H1 (cell line): ENCODE results near the gene AP4B1. TPM values are rescaled to one million over a fixed set of nuclear protein-coding genes. Genes with fewer than 3 reads are reported as not detected.

Experiments used
- CTCF ChIA-PET: fragments of 300-600 bp; sonication (Branson Sonifier 250); formaldehyde crosslinking; loops from one replicate; lab custom pipeline; 2021; ENCODE audit not compliant: partially characterized antibody; lab: Charles Lee
- POLR2A ChIA-PET: fragments of 300-600 bp; sonication (Branson Sonifier 250); formaldehyde crosslinking; loops from one replicate; lab custom pipeline; 2021; ENCODE audit warnings: inconsistent platforms; ENCODE audit not compliant: partially characterized antibody; lab: Charles Lee
- DNase-seq, 2 experiments: peaks; one replicate each; pipeline versions ENCODE4 v3.0.0 to v3.0.0-alpha.2; 2010 to 2022; ENCODE audit warnings: low spot score in 2 of 2, low read depth in 1 of 2, mixed read lengths in 1 of 2
- FAIRE-seq: peaks from 2 replicates; lab custom pipeline; 2011; peaks lifted over from hg19 to GRCh38; lab: Jason Lieb, UNC
- H2AFZ ChIP-seq: 2 replicates; pipeline ENCODE4 v1.8.1; 2012; ENCODE audit warnings: low read length, inconsistent platforms
- H2AK5ac ChIP-seq: 2 replicates; pipeline ENCODE4 v1.6.1; 2013; ENCODE audit warnings: low read depth, low read length
- H2BK120ac ChIP-seq: replicated peaks from 2 replicates; pipeline ENCODE3; 2013; ENCODE audit warnings: low read depth, low read length, inconsistent platforms
- H2BK12ac ChIP-seq: 2 replicates; pipeline ENCODE4 v1.6.1; 2013; ENCODE audit warnings: low read depth, low read length
- H2BK15ac ChIP-seq: 2 replicates; pipeline ENCODE4 v1.6.1; 2013; ENCODE audit warnings: low read length
- H2BK20ac ChIP-seq: 2 replicates; pipeline ENCODE4 v1.6.1; 2013; ENCODE audit warnings: low read length
- H2BK5ac ChIP-seq: 2 replicates; pipeline ENCODE4 v1.6.1; 2013; ENCODE audit warnings: low read depth, low read length
- H3K14ac ChIP-seq: 2 replicates; pipeline ENCODE4 v1.6.1; 2013; ENCODE audit warnings: inconsistent platforms; ENCODE audit not compliant: insufficient read length
- H3K18ac ChIP-seq: 2 replicates; pipeline ENCODE4 v1.6.1; 2013; ENCODE audit warnings: low read length; ENCODE audit errors: extremely low read depth
- H3K23ac ChIP-seq: 2 replicates; pipeline ENCODE4 v1.6.1; 2013; ENCODE audit warnings: inconsistent platforms; ENCODE audit not compliant: insufficient read length
- H3K23me2 ChIP-seq: 2 replicates; pipeline ENCODE4 v1.6.1; 2013; ENCODE audit warnings: low read depth, low read length
- H3K27ac ChIP-seq: 2 replicates; pipeline ENCODE4 v1.6.1; 2011; ENCODE audit warnings: low read depth, low read length, inconsistent platforms
- H3K27me3 ChIP-seq, 4 experiments: replicated peaks in 1 of 4; 1 replicate in 1 of 4; 2 replicates in 3 of 4; pipeline versions ENCODE4 v1.6.1 to v1.8.1; 2011 to 2013; ENCODE audit warnings: low read length in 3 of 4, mild to moderate bottlenecking in 3 of 4, inconsistent platforms in 2 of 4, mixed read lengths in 2 of 4, moderate library complexity in 1 of 4; ENCODE audit not compliant: control insufficient read depth in 3 of 4, insufficient read depth in 3 of 4; ENCODE audit errors: extremely low read depth in 1 of 4
- H3K36me3 ChIP-seq, 4 experiments: 2 replicates each; pipeline versions ENCODE4 v1.6.1 to v1.8.1; 2011 to 2013; ENCODE audit warnings: mild to moderate bottlenecking in 4 of 4, low read length in 3 of 4, moderate library complexity in 2 of 4, control low read depth in 1 of 4, inconsistent platforms in 1 of 4; ENCODE audit not compliant: insufficient read depth in 4 of 4, control insufficient read depth in 2 of 4
- H3K4ac ChIP-seq: replicated peaks from 2 replicates; pipeline ENCODE3; 2013; ENCODE audit warnings: low read length, low read depth, mixed read lengths, inconsistent platforms; ENCODE audit not compliant: insufficient read length
- H3K4me1 ChIP-seq, 4 experiments: replicated peaks in 1 of 4; 1 replicate in 1 of 4; 2 replicates in 3 of 4; pipeline versions ENCODE4 v1.6.1 to v1.8.1; 2011 to 2013; ENCODE audit warnings: low read length in 3 of 4, inconsistent platforms in 2 of 4, mixed read lengths in 1 of 4; ENCODE audit not compliant: insufficient read depth in 4 of 4, control insufficient read depth in 3 of 4
- H3K4me2 ChIP-seq, 2 experiments: 2 replicates each; pipeline versions ENCODE4 v1.6.1 to v1.8.1; 2011 to 2013; ENCODE audit warnings: low read depth in 2 of 2, low read length in 2 of 2, control low read depth in 1 of 2, inconsistent platforms in 1 of 2, mild to moderate bottlenecking in 1 of 2; ENCODE audit not compliant: insufficient read depth in 1 of 2
- H3K4me3 ChIP-seq, 4 experiments: fragments of 200-600, 300-600 bp in 1 of 4; sonication (generic), shearing (Covaris generic), sonication (Bioruptor Twin) in 1 of 4; 2 replicates each; pipeline versions ENCODE4 v1.5.1 to v1.8.1; 2011 to 2016; ENCODE audit warnings: low read length in 4 of 4, low read depth in 3 of 4, control low read depth in 2 of 4, inconsistent platforms in 2 of 4, mild to moderate bottlenecking in 2 of 4, mixed read lengths in 1 of 4, moderate library complexity in 1 of 4; ENCODE audit not compliant: insufficient read depth in 2 of 4; ENCODE audit errors: extremely low read depth in 1 of 4
- H3K56ac ChIP-seq: replicated peaks from 2 replicates; pipeline ENCODE3; 2013; ENCODE audit warnings: low read depth, mild to moderate bottlenecking, mixed read lengths, low read length, inconsistent platforms; ENCODE audit not compliant: insufficient read length
- H3K79me1 ChIP-seq: 2 replicates; pipeline ENCODE4 v1.6.1; 2013; ENCODE audit warnings: low read depth, low read length, control low read depth
- H3K79me2 ChIP-seq, 2 experiments: 2 replicates each; pipeline versions ENCODE4 v1.6.1 to v1.8.1; 2012 to 2013; ENCODE audit warnings: low read length in 2 of 2, mild to moderate bottlenecking in 2 of 2, inconsistent platforms in 1 of 2; ENCODE audit not compliant: insufficient read depth in 2 of 2, control insufficient read depth in 1 of 2
- H3K9ac ChIP-seq, 4 experiments: replicated peaks in 1 of 4; 1 replicate in 1 of 4; 2 replicates in 3 of 4; pipeline versions ENCODE4 v1.6.1 to v1.8.1; 2011 to 2013; ENCODE audit warnings: low read depth in 3 of 4, low read length in 3 of 4, control low read depth in 2 of 4, mild to moderate bottlenecking in 2 of 4, moderate library complexity in 2 of 4, inconsistent platforms in 1 of 4; ENCODE audit errors: extremely low read depth in 1 of 4
- H3K9me3 ChIP-seq, 2 experiments: 2 replicates each; pipeline versions ENCODE4 v1.6.1 to v1.8.1; 2012 to 2013; ENCODE audit warnings: mild to moderate bottlenecking in 2 of 2, moderate library complexity in 2 of 2, control low read depth in 1 of 2, inconsistent platforms in 1 of 2, low read depth in 1 of 2, low read length in 1 of 2, mixed read lengths in 1 of 2; ENCODE audit not compliant: insufficient read depth in 2 of 2
- H4K20me1 ChIP-seq, 2 experiments: replicated peaks in 1 of 2; 2 replicates each; pipeline versions ENCODE3 to v1.8.1; 2011 to 2013; ENCODE audit warnings: inconsistent platforms in 2 of 2, low read length in 2 of 2, mild to moderate bottlenecking in 1 of 2; ENCODE audit not compliant: insufficient read depth in 2 of 2, control insufficient read depth in 1 of 2
- H4K5ac ChIP-seq: 2 replicates; pipeline ENCODE4 v1.6.1; 2013; ENCODE audit warnings: low read length, low read depth, mixed read lengths, inconsistent platforms; ENCODE audit not compliant: insufficient read length
- H4K8ac ChIP-seq: 2 replicates; pipeline ENCODE4 v1.8.0; 2013; ENCODE audit warnings: mild to moderate bottlenecking, moderate library complexity, low read length, inconsistent platforms; ENCODE audit not compliant: insufficient read depth; ENCODE audit errors: extremely low read depth
- H4K91ac ChIP-seq: replicated peaks from 2 replicates; pipeline ENCODE3; 2013; ENCODE audit warnings: low read length, mixed read lengths, inconsistent platforms; ENCODE audit not compliant: insufficient read length
- BCL11A ChIP-seq, 2 experiments: IDR thresholded peaks; one replicate each; pipeline ENCODE4 v1.6.1; 2011; ENCODE audit warnings: low read depth in 2 of 2, low read length in 2 of 2, mild to moderate bottlenecking in 2 of 2
- CEBPB ChIP-seq: IDR thresholded peaks from 2 replicates; pipeline ENCODE4 v1.6.1; 2012; ENCODE audit warnings: low read depth, low read length
- POU5F1 ChIP-seq: IDR thresholded peaks from 2 replicates; pipeline ENCODE4 v1.6.1; 2011; ENCODE audit warnings: low read depth, mild to moderate bottlenecking, low read length, moderate library complexity
- TEAD4 ChIP-seq: IDR thresholded peaks from 2 replicates; pipeline ENCODE4 v1.6.1; 2012; ENCODE audit warnings: low read depth, low read length, inconsistent platforms, mixed read lengths
- WGBS, 2 experiments: shearing (Covaris generic) in 1 of 2; methylation state at CpG; one replicate each; pipeline versions ENCODE4 v1.1.6 to v1.1.7; 2013 to 2015; ENCODE audit warnings: low lambda C conversion rate in 2 of 2, mixed read lengths in 2 of 2, inconsistent platforms in 1 of 2, low coverage in 1 of 2, missing lambda C conversion rate in 1 of 2; ENCODE audit not compliant: insufficient replicate concordance in 2 of 2, insufficient coverage in 1 of 2, insufficient read length in 1 of 2; ENCODE audit errors: extremely low coverage in 1 of 2, missing lambda C conversion rate in 1 of 2; 5-methylcytosine and 5-hydroxymethylcytosine counted together
- polyA plus RNA-seq, 7 experiments: library from polyadenylated mRNA; depleted of rRNA in 3 of 7; stranded (reverse) in 5 of 7; unstranded in 2 of 7; fragments of >200 nt in 5 of 7; fragments of 200-250 nt in 2 of 7; gene quantifications; 1 replicate in 5 of 7; 2 replicates in 1 of 7; 4 replicates in 1 of 7; pipeline versions ENCODE4 v1.2.1 to v1.2.3, GENCODE V29; 2011 to 2013; ENCODE audit warnings: missing spikeins in 2 of 7, mixed read lengths in 2 of 7
- total RNA-seq: library from RNA; stranded (reverse); fragmentation: NEBNext Ultra II Directional; extraction: Animal tissue kit (Norgen Biotek cat#: 25700); gene quantifications from 2 replicates; pipeline ENCODE4 v1.2.1, GENCODE V29; 2021
- TF ChIP-seq, protein P1 (sequence below): IDR thresholded peaks from 2 replicates; pipeline ENCODE4 v1.6.1; 2012; ENCODE audit warnings: inconsistent platforms

Gene AP4B1
- total and polyA plus RNA-seq, 2 of the 8 experiments (the other 6 are each of a cell fraction or from before 2014, with no cell fraction given) = 8.9 to 9.0 TPM

DNA sequence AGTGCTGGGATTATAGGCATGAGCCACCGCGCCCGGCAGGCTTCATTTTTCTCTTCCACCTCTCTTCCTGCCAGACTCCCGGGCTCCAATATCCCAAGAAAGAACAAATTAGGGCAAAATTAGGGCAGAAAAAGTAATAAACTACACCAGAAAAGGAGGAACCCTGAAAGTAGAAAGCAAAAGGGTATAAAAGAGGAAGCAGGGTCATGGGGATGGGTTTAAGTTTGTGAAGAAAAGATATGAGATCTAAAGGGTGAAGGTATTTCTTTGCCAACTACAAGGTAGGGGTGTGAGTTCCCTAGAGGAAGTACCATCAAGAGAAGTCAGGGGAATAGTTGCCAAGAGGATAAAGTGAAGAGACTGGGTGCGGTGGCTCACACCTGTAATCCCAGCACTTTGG lies 43.0 kb downstream of the AP4B1 start:
- DNase-seq (no peak), FAIRE-seq (no peak)
- no peaks in the 10 kb centered on the region for H4K20me1 ChIP-seq
- 94% methylated on average over 2 of the region's 5 CpGs; no CpG with 5 or more reads in 1 of the 2 experiments for WGBS, 2 experiments
- no peak overlapping the region for H2BK5ac ChIP-seq
- no peak overlapping the region for H2BK20ac ChIP-seq
- ChIA-PET POLR2A (no interaction called here), CTCF (interaction anchor here (0.9 to 1.1 kb wide), 2 partner anchors 11 to 26 kb away, joined by 3 read pairs; no protein-coding TSS in a partner anchor)
- no peak overlapping the region for H3K4me2 ChIP-seq
- H3K4me1 ChIP-seq = no peaks in the 10 kb centered on the region
- no peak overlapping the region for H2BK15ac ChIP-seq
- no peak overlapping the region for H3K27ac ChIP-seq
- no peak overlapping the region for H2BK12ac ChIP-seq
- H3K79me1 ChIP-seq = no peaks in the 10 kb centered on the region
- H4K5ac ChIP-seq = no peak overlapping the region
- no peak overlapping the region for H3K18ac ChIP-seq
- no peak overlapping the region for H3K23ac ChIP-seq
- TF ChIP-seq CEBPB (no peak), TEAD4 (no peak), POU5F1 (no peak), BCL11A (IDR thresholded peaks at IDR 0.05; ENCODE audit: low read depth in 2 of 2, low read length in 2 of 2) (no peak)
- TF ChIP-seq, protein P1, sequence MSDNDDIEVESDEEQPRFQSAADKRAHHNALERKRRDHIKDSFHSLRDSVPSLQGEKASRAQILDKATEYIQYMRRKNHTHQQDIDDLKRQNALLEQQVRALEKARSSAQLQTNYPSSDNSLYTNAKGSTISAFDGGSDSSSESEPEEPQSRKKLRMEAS = no peak
- no peaks in the 10 kb centered on the region for H3K23me2 ChIP-seq
- H2BK120ac ChIP-seq = no peak overlapping the region
- no peak overlapping the region for H2AFZ ChIP-seq
- H4K8ac ChIP-seq = no peak overlapping the region
- no peak overlapping the region for H3K14ac ChIP-seq
- no peak overlapping the region for H3K4me3 ChIP-seq
- no peak overlapping the region for H3K9ac ChIP-seq
- no peak overlapping the region for H3K4ac ChIP-seq
- H3K79me2 ChIP-seq = no peaks in the 10 kb centered on the region
- H2AK5ac ChIP-seq = no peak overlapping the region
- no peaks in the 10 kb centered on the region for H3K36me3 ChIP-seq
- no peak overlapping the region for H3K56ac ChIP-seq
- H4K91ac ChIP-seq = no peak overlapping the region
- H3K27me3 ChIP-seq = no peaks in the 10 kb centered on the region
- H3K9me3 ChIP-seq = no peaks in the 10 kb centered on the region
